Measurements from ENCODE around the gene NECAB2. TPM values are rescaled to one million over a fixed set of nuclear protein-coding genes. Genes with fewer than 3 reads are reported as not detected.

Gene NECAB2
- total and polyA plus RNA-seq, 2 experiments from 2014 or later: 1.6 to 5.1 TPM

- Histone ChIP-seq H3K27ac (ENCODE audit: low read depth) (no peak overlapping the region), H3K4me2 (no peak overlapping the region), H3K9me2 (ENCODE audit: insufficient read depth) (no peaks in the 10 kb centered on the region), H3K4me1 (ENCODE audit: insufficient read depth) (no peaks in the 10 kb centered on the region), H4K20me1 (replicated peaks; ENCODE audit: insufficient read depth) (no peaks in the 10 kb centered on the region; the same call in 1 of the 2 replicates), H3K79me2 (replicated peaks; ENCODE audit: insufficient read depth) (no peaks in the 10 kb centered on the region), H3K27me3 (ENCODE audit: insufficient read depth) (no peaks in the 10 kb centered on the region), H3K4me3 (no peak overlapping the region), H3K36me3 (ENCODE audit: insufficient read depth) (no peaks in the 10 kb centered on the region), H3F3A (replicated peaks; ENCODE audit: low read depth) (peaks cover 13% of the 10 kb centered on the region; the same call in 1 of the 2 replicates), H2AFZ (no peak overlapping the region)
- no peak overlapping the region for H3K27ac Mint-ChIP-seq
- DNase-seq (ENCODE audit: low spot score) (no peak), ATAC-seq (no peak)
- peaks cover 17% of the 10 kb centered on the region for H3K9me3 Mint-ChIP-seq
- peaks cover 9% of the 10 kb centered on the region; the same call in 2 of the 3 replicates for H3K36me3 Mint-ChIP-seq (ENCODE audit: low read depth)
- peaks cover 18% of the 10 kb centered on the region for H3K27me3 Mint-ChIP-seq (ENCODE audit: insufficient read depth, low read depth, poor library complexity)
- H3K4me1 Mint-ChIP-seq: peaks cover 3% of the 10 kb centered on the region
- H3K4me3 Mint-ChIP-seq: no peak overlapping the region
- TF ChIP-seq CREB1 (CRISPR knock-in tag; IDR thresholded peaks at IDR 0.05; ENCODE audit: low read depth): no peak
- TF ChIP-seq JUNB (IDR thresholded peaks at IDR 0.05; ENCODE audit: unreplicated experiment): no peak
- TF ChIP-seq ZNF114 (CRISPR knock-in tag; IDR thresholded peaks at IDR 0.05): no peak
- TF ChIP-seq, protein P1, sequence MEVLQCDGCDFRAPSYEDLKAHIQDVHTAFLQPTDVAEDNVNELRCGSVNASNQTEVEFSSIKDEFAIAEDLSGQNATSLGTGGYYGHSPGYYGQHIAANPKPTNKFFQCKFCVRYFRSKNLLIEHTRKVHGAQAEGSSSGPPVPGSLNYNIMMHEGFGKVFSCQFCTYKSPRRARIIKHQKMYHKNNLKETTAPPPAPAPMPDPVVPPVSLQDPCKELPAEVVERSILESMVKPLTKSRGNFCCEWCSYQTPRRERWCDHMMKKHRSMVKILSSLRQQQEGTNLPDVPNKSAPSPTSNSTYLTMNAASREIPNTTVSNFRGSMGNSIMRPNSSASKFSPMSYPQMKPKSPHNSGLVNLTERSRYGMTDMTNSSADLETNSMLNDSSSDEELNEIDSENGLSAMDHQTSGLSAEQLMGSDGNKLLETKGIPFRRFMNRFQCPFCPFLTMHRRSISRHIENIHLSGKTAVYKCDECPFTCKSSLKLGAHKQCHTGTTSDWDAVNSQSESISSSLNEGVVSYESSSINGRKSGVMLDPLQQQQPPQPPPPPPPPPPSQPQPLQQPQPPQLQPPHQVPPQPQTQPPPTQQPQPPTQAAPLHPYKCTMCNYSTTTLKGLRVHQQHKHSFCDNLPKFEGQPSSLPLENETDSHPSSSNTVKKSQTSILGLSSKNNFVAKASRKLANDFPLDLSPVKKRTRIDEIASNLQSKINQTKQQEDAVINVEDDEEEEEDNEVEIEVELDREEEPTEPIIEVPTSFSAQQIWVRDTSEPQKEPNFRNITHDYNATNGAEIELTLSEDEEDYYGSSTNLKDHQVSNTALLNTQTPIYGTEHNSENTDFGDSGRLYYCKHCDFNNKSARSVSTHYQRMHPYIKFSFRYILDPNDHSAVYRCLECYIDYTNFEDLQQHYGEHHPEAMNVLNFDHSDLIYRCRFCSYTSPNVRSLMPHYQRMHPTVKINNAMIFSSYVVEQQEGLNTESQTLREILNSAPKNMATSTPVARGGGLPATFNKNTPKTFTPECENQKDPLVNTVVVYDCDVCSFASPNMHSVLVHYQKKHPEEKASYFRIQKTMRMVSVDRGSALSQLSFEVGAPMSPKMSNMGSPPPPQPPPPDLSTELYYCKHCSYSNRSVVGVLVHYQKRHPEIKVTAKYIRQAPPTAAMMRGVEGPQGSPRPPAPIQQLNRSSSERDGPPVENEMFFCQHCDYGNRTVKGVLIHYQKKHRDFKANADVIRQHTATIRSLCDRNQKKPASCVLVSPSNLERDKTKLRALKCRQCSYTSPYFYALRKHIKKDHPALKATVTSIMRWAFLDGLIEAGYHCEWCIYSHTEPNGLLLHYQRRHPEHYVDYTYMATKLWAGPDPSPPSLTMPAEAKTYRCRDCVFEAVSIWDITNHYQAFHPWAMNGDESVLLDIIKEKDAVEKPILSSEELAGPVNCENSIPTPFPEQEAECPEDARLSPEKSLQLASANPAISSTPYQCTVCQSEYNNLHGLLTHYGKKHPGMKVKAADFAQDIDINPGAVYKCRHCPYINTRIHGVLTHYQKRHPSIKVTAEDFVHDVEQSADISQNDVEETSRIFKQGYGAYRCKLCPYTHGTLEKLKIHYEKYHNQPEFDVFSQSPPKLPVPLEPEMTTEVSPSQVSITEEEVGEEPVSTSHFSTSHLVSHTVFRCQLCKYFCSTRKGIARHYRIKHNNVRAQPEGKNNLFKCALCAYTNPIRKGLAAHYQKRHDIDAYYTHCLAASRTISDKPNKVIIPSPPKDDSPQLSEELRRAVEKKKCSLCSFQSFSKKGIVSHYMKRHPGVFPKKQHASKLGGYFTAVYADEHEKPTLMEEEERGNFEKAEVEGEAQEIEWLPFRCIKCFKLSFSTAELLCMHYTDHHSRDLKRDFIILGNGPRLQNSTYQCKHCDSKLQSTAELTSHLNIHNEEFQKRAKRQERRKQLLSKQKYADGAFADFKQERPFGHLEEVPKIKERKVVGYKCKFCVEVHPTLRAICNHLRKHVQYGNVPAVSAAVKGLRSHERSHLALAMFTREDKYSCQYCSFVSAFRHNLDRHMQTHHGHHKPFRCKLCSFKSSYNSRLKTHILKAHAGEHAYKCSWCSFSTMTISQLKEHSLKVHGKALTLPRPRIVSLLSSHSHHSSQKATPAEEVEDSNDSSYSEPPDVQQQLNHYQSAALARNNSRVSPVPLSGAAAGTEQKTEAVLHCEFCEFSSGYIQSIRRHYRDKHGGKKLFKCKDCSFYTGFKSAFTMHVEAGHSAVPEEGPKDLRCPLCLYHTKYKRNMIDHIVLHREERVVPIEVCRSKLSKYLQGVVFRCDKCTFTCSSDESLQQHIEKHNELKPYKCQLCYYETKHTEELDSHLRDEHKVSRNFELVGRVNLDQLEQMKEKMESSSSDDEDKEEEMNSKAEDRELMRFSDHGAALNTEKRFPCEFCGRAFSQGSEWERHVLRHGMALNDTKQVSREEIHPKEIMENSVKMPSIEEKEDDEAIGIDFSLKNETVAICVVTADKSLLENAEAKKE (CRISPR knock-in tag; IDR thresholded peaks at IDR 0.05): no peak
- no peak for TF ChIP-seq ZNF331 (CRISPR knock-in tag; IDR thresholded peaks at IDR 0.05; ENCODE audit: low read depth)
- no peak for TF ChIP-seq EZH2 (IDR thresholded peaks at IDR 0.05; ENCODE audit: low read depth, unreplicated experiment)
- TF ChIP-seq, protein P2, sequence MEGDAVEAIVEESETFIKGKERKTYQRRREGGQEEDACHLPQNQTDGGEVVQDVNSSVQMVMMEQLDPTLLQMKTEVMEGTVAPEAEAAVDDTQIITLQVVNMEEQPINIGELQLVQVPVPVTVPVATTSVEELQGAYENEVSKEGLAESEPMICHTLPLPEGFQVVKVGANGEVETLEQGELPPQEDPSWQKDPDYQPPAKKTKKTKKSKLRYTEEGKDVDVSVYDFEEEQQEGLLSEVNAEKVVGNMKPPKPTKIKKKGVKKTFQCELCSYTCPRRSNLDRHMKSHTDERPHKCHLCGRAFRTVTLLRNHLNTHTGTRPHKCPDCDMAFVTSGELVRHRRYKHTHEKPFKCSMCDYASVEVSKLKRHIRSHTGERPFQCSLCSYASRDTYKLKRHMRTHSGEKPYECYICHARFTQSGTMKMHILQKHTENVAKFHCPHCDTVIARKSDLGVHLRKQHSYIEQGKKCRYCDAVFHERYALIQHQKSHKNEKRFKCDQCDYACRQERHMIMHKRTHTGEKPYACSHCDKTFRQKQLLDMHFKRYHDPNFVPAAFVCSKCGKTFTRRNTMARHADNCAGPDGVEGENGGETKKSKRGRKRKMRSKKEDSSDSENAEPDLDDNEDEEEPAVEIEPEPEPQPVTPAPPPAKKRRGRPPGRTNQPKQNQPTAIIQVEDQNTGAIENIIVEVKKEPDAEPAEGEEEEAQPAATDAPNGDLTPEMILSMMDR (conservative IDR thresholded peaks at IDR 0.05; ENCODE audit: low read depth in 2 of 2): no peak
- TF ChIP-seq EZH2phosphoT487 (IDR thresholded peaks at IDR 0.05; ENCODE audit: unreplicated experiment): no peak
- TF ChIP-seq NANOG (IDR thresholded peaks at IDR 0.05; ENCODE audit: borderline replicate concordance): no peak
- no peak for TF ChIP-seq STAT1 (IDR thresholded peaks at IDR 0.05; ENCODE audit: unreplicated experiment)
- TF ChIP-seq POLR2AphosphoS5 (IDR thresholded peaks at IDR 0.05; ENCODE audit: low read depth): no peak
- TF ChIP-seq REST (IDR thresholded peaks at IDR 0.05; ENCODE audit: unreplicated experiment): no peak
- TF ChIP-seq, protein P3, sequence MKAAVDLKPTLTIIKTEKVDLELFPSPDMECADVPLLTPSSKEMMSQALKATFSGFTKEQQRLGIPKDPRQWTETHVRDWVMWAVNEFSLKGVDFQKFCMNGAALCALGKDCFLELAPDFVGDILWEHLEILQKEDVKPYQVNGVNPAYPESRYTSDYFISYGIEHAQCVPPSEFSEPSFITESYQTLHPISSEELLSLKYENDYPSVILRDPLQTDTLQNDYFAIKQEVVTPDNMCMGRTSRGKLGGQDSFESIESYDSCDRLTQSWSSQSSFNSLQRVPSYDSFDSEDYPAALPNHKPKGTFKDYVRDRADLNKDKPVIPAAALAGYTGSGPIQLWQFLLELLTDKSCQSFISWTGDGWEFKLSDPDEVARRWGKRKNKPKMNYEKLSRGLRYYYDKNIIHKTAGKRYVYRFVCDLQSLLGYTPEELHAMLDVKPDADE (IDR thresholded peaks at IDR 0.05): no peak
These were observed 18.9 kb upstream of the NECAB2 start for GRCh38 chr16:83948914-83949723.

All from GM23338 (cell line).